PFSK-1 (cell line): ENCODE results near the gene USP31.

ENCODE experiments used
- POLR2AphosphoS5 ChIP-seq: IDR thresholded peaks from 2 replicates; pipeline ENCODE4 v1.6.1; 2012; ENCODE audit warnings: low read depth, mild to moderate bottlenecking, control low read depth, low read length, moderate library complexity
- SIN3A ChIP-seq: IDR thresholded peaks from 2 replicates; pipeline ENCODE4 v1.6.1; 2012; ENCODE audit warnings: mild to moderate bottlenecking, low read length, moderate library complexity, borderline replicate concordance; ENCODE audit not compliant: insufficient read depth
- TAF1 ChIP-seq: IDR thresholded peaks from 2 replicates; pipeline ENCODE4 v1.6.1; 2012; ENCODE audit warnings: low read length, control low read depth, borderline replicate concordance; ENCODE audit not compliant: insufficient read depth

DNA sequence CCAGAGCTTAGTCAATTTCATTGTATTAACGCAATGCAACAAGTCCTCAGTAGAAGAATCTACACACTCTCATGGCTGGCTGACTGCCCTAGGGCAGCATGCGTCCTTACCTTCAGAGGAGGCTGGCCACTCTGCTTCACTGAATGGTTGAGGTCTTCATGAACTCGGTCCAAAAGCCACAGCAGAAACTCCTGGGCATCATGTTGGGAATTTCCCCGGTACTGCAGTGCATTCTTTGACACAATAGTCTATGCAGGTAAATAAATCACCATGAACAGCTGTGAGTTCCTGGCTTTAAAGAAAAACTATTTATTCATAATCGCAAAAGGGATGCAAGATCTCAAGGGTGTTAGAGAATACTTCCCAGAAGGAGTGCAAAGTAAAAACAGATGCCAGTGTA is 41.3 kb downstream of the USP31 start:
- no peak for TF ChIP-seq SIN3A
- no peak for TF ChIP-seq POLR2AphosphoS5
- no peak for TF ChIP-seq TAF1
